GM12878 (cell line): Measurements from ENCODE around the gene EPB41L4B.

ENCODE experiments used
- BMI1 ChIP-seq: fragments of 450-650 bp; IDR thresholded peaks from 2 replicates; pipeline ENCODE4 v1.6.1; 2016; ENCODE audit warnings: mild to moderate bottlenecking, moderate library complexity, borderline replicate concordance
- GABPA ChIP-seq: IDR thresholded peaks from 2 replicates; pipeline ENCODE4 v1.6.1; 2014; ENCODE audit warnings: antibody characterized with exemption, low read depth, mild to moderate bottlenecking, inconsistent platforms
- JUND ChIP-seq: IDR thresholded peaks from 2 replicates; pipeline ENCODE4 v1.6.1; 2012; ENCODE audit warnings: low read depth, mild to moderate bottlenecking, low read length, improper control_type of control experiment, moderate library complexity
- SP1 ChIP-seq: IDR thresholded peaks from one replicate; pipeline ENCODE4 v1.6.1; 2011; ENCODE audit warnings: low read depth, low read length
- TF ChIP-seq, protein P1 (sequence below), 3 experiments: IDR thresholded peaks in 2 of 3; conservative IDR thresholded peaks in 1 of 3; 2 replicates each; pipeline ENCODE4 v1.5.1; 2011; ENCODE audit warnings: low read depth in 3 of 3, low read length in 3 of 3, mild to moderate bottlenecking in 3 of 3, control low read depth in 2 of 3, moderate library complexity in 2 of 3, inconsistent platforms in 1 of 3, mixed read lengths in 1 of 3; ENCODE audit not compliant: control insufficient read depth in 2 of 3, insufficient read depth in 1 of 3; ENCODE audit errors: extremely low read depth in 1 of 3

DNA sequence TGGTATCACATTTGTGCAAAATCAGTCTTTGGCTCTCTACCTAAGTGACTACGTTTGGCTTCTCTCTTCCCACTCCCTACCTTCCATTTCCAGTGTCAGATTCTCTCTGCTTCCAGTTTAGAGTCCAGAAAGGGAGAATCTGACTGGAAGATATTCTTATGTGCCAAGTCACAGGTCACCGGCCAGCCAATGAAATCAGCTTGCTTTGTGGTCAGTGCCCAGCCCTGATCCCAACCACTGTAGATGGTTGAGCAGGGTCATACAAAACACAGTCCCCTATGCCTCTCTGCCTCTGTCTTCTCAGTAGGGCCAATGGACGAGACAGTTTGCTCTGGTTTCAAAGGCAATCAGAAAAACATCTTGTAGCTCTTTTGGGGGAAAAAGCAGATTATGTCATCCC is 15.6 kb upstream of the EPB41L4B start:
- no peak for TF ChIP-seq SP1
- TF ChIP-seq, protein P1, sequence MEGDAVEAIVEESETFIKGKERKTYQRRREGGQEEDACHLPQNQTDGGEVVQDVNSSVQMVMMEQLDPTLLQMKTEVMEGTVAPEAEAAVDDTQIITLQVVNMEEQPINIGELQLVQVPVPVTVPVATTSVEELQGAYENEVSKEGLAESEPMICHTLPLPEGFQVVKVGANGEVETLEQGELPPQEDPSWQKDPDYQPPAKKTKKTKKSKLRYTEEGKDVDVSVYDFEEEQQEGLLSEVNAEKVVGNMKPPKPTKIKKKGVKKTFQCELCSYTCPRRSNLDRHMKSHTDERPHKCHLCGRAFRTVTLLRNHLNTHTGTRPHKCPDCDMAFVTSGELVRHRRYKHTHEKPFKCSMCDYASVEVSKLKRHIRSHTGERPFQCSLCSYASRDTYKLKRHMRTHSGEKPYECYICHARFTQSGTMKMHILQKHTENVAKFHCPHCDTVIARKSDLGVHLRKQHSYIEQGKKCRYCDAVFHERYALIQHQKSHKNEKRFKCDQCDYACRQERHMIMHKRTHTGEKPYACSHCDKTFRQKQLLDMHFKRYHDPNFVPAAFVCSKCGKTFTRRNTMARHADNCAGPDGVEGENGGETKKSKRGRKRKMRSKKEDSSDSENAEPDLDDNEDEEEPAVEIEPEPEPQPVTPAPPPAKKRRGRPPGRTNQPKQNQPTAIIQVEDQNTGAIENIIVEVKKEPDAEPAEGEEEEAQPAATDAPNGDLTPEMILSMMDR (IDR thresholded peaks at IDR 0.05 in 2 of 3, conservative IDR thresholded peaks at IDR 0.05 in 1 of 3; ENCODE audit: control insufficient read depth in 2 of 3, extremely low read depth in 1 of 3, insufficient read depth in 1 of 3, low read depth in 3 of 3, low read length in 3 of 3): no peak
- TF ChIP-seq GABPA: no peak
- no peak for TF ChIP-seq BMI1
- no peak for TF ChIP-seq JUND
